B cell (primary cell): ENCODE measurements around the gene RNF224. TPM values are rescaled to one million over a fixed set of nuclear protein-coding genes. Genes with fewer than 3 reads are reported as not detected.

Experiments used
- ATAC-seq: fragments of 200-7000 bp; cut with Tn5 transposase; one replicate; pipeline ENCODE4 v1.10.0; 2021; ENCODE audit warnings: low read depth, mild to moderate bottlenecking, moderate number of reproducible peaks, moderate library complexity
- CTCF ChIA-PET: fragments of 350-600 bp; sonication (Branson Sonifier 250); formaldehyde crosslinking; loops from one replicate; lab custom pipeline; 2021; ENCODE audit warnings: antibody characterized with exemption, inconsistent platforms; lab: Charles Lee
- POLR2A ChIA-PET: fragments of 350-600 bp; sonication (Branson Sonifier 250); formaldehyde crosslinking; loops from one replicate; lab custom pipeline; 2021; ENCODE audit warnings: antibody characterized with exemption; lab: Charles Lee
- DNase-seq: peaks from one replicate; pipeline ENCODE4 v3.0.0; 2013
- H2AFZ ChIP-seq: 2 replicates; pipeline ENCODE4 v1.6.1; 2012; ENCODE audit warnings: mild to moderate bottlenecking, low read depth, low read length; ENCODE audit not compliant: insufficient read depth, poor library complexity, severe bottlenecking
- H3K27ac ChIP-seq, 2 donors: 1 replicate in 1 of 2; 2 replicates in 1 of 2; pipeline ENCODE4 v1.5.1; 2012 to 2013; ENCODE audit warnings: low read length in 2 of 2, mild to moderate bottlenecking in 2 of 2, moderate library complexity in 1 of 2
- H3K27me3 ChIP-seq, 4 experiments: fragments of 200-600 bp in 1 of 4; sonication (generic) in 1 of 4; replicated peaks in 1 of 4; 1 replicate in 2 of 4; 2 replicates in 2 of 4; pipeline versions ENCODE4 v1.6.1 to v1.7.0; 2013 to 2016; ENCODE audit warnings: low read length in 3 of 4, mild to moderate bottlenecking in 2 of 4, mixed read lengths in 1 of 4, moderate library complexity in 1 of 4; ENCODE audit not compliant: insufficient read depth in 4 of 4, control insufficient read depth in 3 of 4; ENCODE audit errors: control extremely low read depth in 1 of 4
- H3K36me3 ChIP-seq, 2 experiments: replicated peaks in 1 of 2; 1 replicate in 1 of 2; 2 replicates in 1 of 2; pipeline versions ENCODE4 v1.6.1 to v1.7.1; 2013; ENCODE audit warnings: low read length in 1 of 2; ENCODE audit not compliant: insufficient read depth in 2 of 2, control insufficient read depth in 1 of 2; ENCODE audit errors: control extremely low read depth in 1 of 2, extremely low read depth in 1 of 2
- H3K4me1 ChIP-seq, 2 donors: fragments of 200-600 bp in 1 of 2; sonication (generic) in 1 of 2; 1 replicate in 1 of 2; 2 replicates in 1 of 2; pipeline versions ENCODE4 v1.5.1 to v1.6.1; 2013 to 2017; ENCODE audit warnings: low read length in 2 of 2; ENCODE audit not compliant: control insufficient read depth in 2 of 2, insufficient read depth in 2 of 2
- H3K4me2 ChIP-seq: replicated peaks from 2 replicates; pipeline ENCODE3; 2012; ENCODE audit warnings: mild to moderate bottlenecking, low read depth, low read length; ENCODE audit not compliant: poor library complexity, severe bottlenecking
- H3K4me3 ChIP-seq, 5 experiments: fragments of 200-600 bp in 1 of 5; sonication (generic) in 1 of 5; 1 replicate in 3 of 5; 2 replicates in 2 of 5; pipeline versions ENCODE4 v1.5.1 to v1.7.0; 2011 to 2016; ENCODE audit warnings: low read length in 4 of 5, mild to moderate bottlenecking in 4 of 5, low read depth in 2 of 5, control low read depth in 1 of 5, moderate library complexity in 1 of 5; ENCODE audit not compliant: insufficient read depth in 1 of 5; ENCODE audit errors: control extremely low read depth in 1 of 5, extremely low read depth in 1 of 5
- H3K79me2 ChIP-seq: fragments of 200-600 bp; sonication (generic); one replicate; pipeline ENCODE4 v1.6.0; 2016; ENCODE audit warnings: low read length; ENCODE audit not compliant: control insufficient read depth, insufficient read depth
- H3K9ac ChIP-seq: fragments of 200-600 bp; sonication (generic); 2 replicates; pipeline ENCODE4 v1.6.1; 2017; ENCODE audit warnings: mild to moderate bottlenecking, low read length, moderate library complexity
- H3K9me3 ChIP-seq, 3 donors: one replicate each; pipeline versions ENCODE4 v1.6.1 to v1.7.1; 2013; ENCODE audit warnings: low read length in 2 of 3; ENCODE audit not compliant: control insufficient read depth in 2 of 3, insufficient read depth in 1 of 3; ENCODE audit errors: control extremely low read depth in 1 of 3
- H4K20me1 ChIP-seq: 2 replicates; pipeline ENCODE4 v1.6.0; 2012; ENCODE audit warnings: mild to moderate bottlenecking, low read length; ENCODE audit not compliant: insufficient read depth, control insufficient read depth, poor library complexity, severe bottlenecking
- H3K27ac Mint-ChIP-seq: one replicate; pipeline ENCODE4 v1.8.0; 2021; ENCODE audit warnings: mixed read lengths
- H3K27me3 Mint-ChIP-seq: one replicate; pipeline ENCODE4 v1.8.0; 2021; ENCODE audit warnings: mixed read lengths
- H3K4me1 Mint-ChIP-seq: one replicate; pipeline ENCODE4 v1.8.0; 2021; ENCODE audit warnings: mixed read lengths
- H3K4me3 Mint-ChIP-seq: one replicate; pipeline ENCODE4 v1.8.0; 2021; ENCODE audit warnings: mixed read lengths
- H3K9me3 Mint-ChIP-seq: one replicate; pipeline ENCODE4 v1.8.0; 2022; ENCODE audit warnings: mixed read lengths; ENCODE audit not compliant: insufficient read depth
- EZH2 ChIP-seq: IDR thresholded peaks from 2 replicates; pipeline ENCODE4 v1.6.1; 2012; ENCODE audit warnings: borderline replicate concordance, low read depth, mild to moderate bottlenecking, moderate library complexity, low read length; ENCODE audit not compliant: insufficient read depth, poor library complexity, severe bottlenecking
- WGBS: methylation state at CpG from one replicate; pipeline ENCODE4 v1.1.5; 2013; ENCODE audit warnings: missing lambda C conversion rate; ENCODE audit not compliant: insufficient coverage; 5-methylcytosine and 5-hydroxymethylcytosine counted together
- intact Hi-C: fragments of 100-400 bp; cut with micrococcal nuclease; formaldehyde crosslinking; loops from one replicate; pipeline ENCODE4 v1.10.0; 2022
- polyA plus RNA-seq: library from polyadenylated mRNA; depleted of rRNA; stranded (reverse); fragments of >200 nt; gene quantifications from 2 replicates; pipeline ENCODE4 v1.2.3, GENCODE V29; 2012
- total RNA-seq, 2 donors: library from RNA; stranded (reverse); fragments of 120-200 nt in 1 of 2; gene quantifications; 1 replicate in 1 of 2; 2 replicates in 1 of 2; pipeline versions ENCODE4 v1.2.3 to v1.2.4, GENCODE V29; 2013 to 2022
- TF ChIP-seq, protein P1 (sequence below): fragments of 200-600 bp; IDR thresholded peaks from one replicate; pipeline ENCODE4 v1.8.0; 2022; ENCODE audit warnings: antibody characterized with exemption, mild to moderate bottlenecking

RNF224 gene
- total and polyA plus RNA-seq, 2 donors (not counting 1 experiment from before 2014, with no cell fraction given), result not detected

DNA sequence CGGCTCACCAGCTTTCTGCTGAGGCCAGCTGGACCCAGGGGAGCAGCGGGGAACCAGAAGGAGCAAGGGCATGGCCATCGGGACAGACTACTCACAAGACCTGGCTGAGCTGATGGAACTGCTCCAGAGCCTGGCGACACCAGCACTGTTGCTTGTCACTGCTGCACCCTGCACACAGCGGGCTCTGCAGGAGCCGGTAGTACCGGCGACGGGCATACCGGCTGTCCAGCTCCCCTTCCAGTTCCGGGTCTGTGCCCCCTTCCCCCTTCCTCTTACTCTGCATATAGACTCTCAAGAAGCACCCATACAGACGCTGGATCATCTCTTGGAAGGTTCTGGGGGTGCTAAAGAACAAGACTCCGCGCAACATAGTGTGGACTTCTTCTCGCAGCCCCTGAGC is 39.9 kb upstream of the RNF224 start:
- Histone ChIP-seq H3K79me2 (peaks cover 71% of the 10 kb centered on the region), H3K4me3 (peak overlapping the region; percentile 50 to 99 (median 98)), H3K36me3 (peaks cover 0 to 56% of the 10 kb centered on the region in 2 experiments), H2AFZ (no peak overlapping the region), H3K4me2 (peak overlapping the region; percentile 95), H3K4me1 (peaks cover 26 to 40% of the 10 kb centered on the region in 2 donors), H3K27me3 (no peaks in the 10 kb centered on the region), H3K27ac (peak overlapping the region in 1 of 2 donors; percentile 90), H4K20me1 (peaks cover 66% of the 10 kb centered on the region), H3K9ac (peak overlapping the region; percentile 94), H3K9me3 (peaks cover 0 to 3% (median 0%) of the 10 kb centered on the region in 3 donors)
- Mint-ChIP-seq H3K27me3 (no peaks in the 10 kb centered on the region), H3K4me1 (peaks cover 36% of the 10 kb centered on the region), H3K4me3 (peak overlapping the region; percentile 96), H3K9me3 (no peaks in the 10 kb centered on the region), H3K27ac (peak overlapping the region; percentile 95)
- ChIA-PET POLR2A (interaction anchor here (0.5 to 2.7 kb wide), 4 partner anchors 11 to 188 kb away, joined by 3 to 21 read pairs (median 12); partner anchors contain the start of gene RNF208), CTCF (interaction anchor here (2.8 to 4.0 kb wide), 3 partner anchors 15 to 50 kb away, joined by 13 to 42 read pairs (median 22); partner anchors contain the start of genes CYSRT1, RNF224 and TPRN)
- WGBS, result 86% methylated on average over 15 of the region's 15 CpGs
- TF ChIP-seq EZH2, result no peak
- TF ChIP-seq, protein P1, sequence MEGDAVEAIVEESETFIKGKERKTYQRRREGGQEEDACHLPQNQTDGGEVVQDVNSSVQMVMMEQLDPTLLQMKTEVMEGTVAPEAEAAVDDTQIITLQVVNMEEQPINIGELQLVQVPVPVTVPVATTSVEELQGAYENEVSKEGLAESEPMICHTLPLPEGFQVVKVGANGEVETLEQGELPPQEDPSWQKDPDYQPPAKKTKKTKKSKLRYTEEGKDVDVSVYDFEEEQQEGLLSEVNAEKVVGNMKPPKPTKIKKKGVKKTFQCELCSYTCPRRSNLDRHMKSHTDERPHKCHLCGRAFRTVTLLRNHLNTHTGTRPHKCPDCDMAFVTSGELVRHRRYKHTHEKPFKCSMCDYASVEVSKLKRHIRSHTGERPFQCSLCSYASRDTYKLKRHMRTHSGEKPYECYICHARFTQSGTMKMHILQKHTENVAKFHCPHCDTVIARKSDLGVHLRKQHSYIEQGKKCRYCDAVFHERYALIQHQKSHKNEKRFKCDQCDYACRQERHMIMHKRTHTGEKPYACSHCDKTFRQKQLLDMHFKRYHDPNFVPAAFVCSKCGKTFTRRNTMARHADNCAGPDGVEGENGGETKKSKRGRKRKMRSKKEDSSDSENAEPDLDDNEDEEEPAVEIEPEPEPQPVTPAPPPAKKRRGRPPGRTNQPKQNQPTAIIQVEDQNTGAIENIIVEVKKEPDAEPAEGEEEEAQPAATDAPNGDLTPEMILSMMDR, result no peak
- intact Hi-C loops, result loop anchor here (5.0 kb wide), 1 partner anchor 60 kb away; no protein-coding TSS in a partner anchor
- ATAC-seq, result no peak
- DNase-seq, result no peak

DNA sequence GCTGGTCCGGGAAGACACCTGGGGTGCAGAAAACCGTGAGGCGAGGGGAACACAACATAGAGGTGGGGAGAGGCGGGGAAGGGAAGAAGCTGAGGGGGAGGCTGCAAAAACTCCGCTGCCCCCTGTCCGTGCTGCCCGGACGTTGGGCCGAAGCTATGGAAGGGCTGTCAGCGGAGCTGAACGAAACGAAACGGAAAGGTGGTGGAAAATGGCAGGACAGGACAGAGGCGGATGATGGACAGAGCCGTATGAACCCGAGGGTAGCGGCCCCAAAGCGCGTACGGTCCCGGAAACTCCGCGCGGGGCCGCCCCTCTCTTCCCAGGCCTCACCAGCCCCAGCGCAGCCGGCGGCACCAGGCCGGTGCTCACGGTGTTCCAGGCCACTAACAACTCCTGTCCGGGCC is 39.2 kb upstream of the RNF224 start:
- ChIA-PET POLR2A (interaction anchor here (1.1 to 2.7 kb wide), 6 partner anchors 11 to 89 kb away, joined by 3 to 21 read pairs (median 8); partner anchors contain the start of genes RNF208 and TOR4A), CTCF (interaction anchor here (1.1 to 4.0 kb wide), 8 partner anchors 9 to 99 kb away, joined by 3 to 42 read pairs (median 8); partner anchors contain the start of genes CYSRT1, RNF224, TPRN and TUBB4B)
- peak overlapping the region; percentile 78 to 90 for H3K27ac ChIP-seq
- peak overlapping the region; percentile 96 for H3K4me3 Mint-ChIP-seq
- H2AFZ ChIP-seq, result peak overlapping the region; percentile 88
- H3K27ac Mint-ChIP-seq, result peak overlapping the region; percentile 95
- H3K9me3 ChIP-seq, result peaks cover 0 to 3% (median 0%) of the 10 kb centered on the region in 3 donors
- H3K4me1 ChIP-seq, result peaks cover 26 to 40% of the 10 kb centered on the region in 2 donors
- intact Hi-C loops, result loop anchor here (1.0 to 5.0 kb wide), 6 partner anchors 12 to 61 kb away; partner anchors contain the start of genes NDOR1, RNF224, TMEM203 and TPRN
- TF ChIP-seq, protein P1, result no peak
- no peak for TF ChIP-seq EZH2
- no peaks in the 10 kb centered on the region for H3K27me3 Mint-ChIP-seq
- no peaks in the 10 kb centered on the region for H3K27me3 ChIP-seq
- peaks cover 36% of the 10 kb centered on the region for H3K4me1 Mint-ChIP-seq
- peaks cover 61% of the 10 kb centered on the region for H4K20me1 ChIP-seq
- H3K9me3 Mint-ChIP-seq, result no peaks in the 10 kb centered on the region
- H3K36me3 ChIP-seq, result peaks cover 0 to 49% of the 10 kb centered on the region in 2 experiments
- peak overlapping the region; percentile 50 to 99 (median 98) for H3K4me3 ChIP-seq
- under 1% methylated on average over 30 of the region's 31 CpGs for WGBS
- H3K4me2 ChIP-seq, result peak overlapping the region; percentile 95
- DNase-seq (no peak), ATAC-seq (no peak)
- H3K79me2 ChIP-seq, result peaks cover 78% of the 10 kb centered on the region
- peak overlapping the region; percentile 94 for H3K9ac ChIP-seq
